Fibroblast of the aortic adventitia (primary cell): ENCODE data around the gene POLR2L. TPM values are rescaled to one million over a fixed set of nuclear protein-coding genes. Genes with fewer than 3 reads are reported as not detected.

ENCODE experiments used
- DNase-seq: peaks from one replicate; pipeline ENCODE4 v3.0.0-alpha.2; 2010; ENCODE audit warnings: low read depth
- H3K4me3 ChIP-seq: 2 replicates; pipeline ENCODE4 v1.5.1; 2011; ENCODE audit warnings: low read depth, mild to moderate bottlenecking, control low read depth, low read length, moderate library complexity
- CTCF ChIP-seq: IDR thresholded peaks from 2 replicates; pipeline ENCODE4 v1.5.1; 2011; ENCODE audit warnings: mild to moderate bottlenecking, low read length, control low read depth, inconsistent platforms; ENCODE audit not compliant: insufficient read depth
- total RNA-seq: library from RNA; depleted of rRNA; stranded (reverse); fragments of >200 nt; gene quantifications from 2 replicates; pipeline ENCODE4 v1.2.3, GENCODE V29; 2012; ENCODE audit warnings: low replicate concordance

The POLR2L gene
- total RNA-seq, 1 donor, result 135 TPM

GRCh38 chr11:869399-870126, 27.2 kb upstream of the POLR2L start:
- no peak for DNase-seq
- no peak for TF ChIP-seq CTCF
- H3K4me3 ChIP-seq, result no peak overlapping the region

DNA sequence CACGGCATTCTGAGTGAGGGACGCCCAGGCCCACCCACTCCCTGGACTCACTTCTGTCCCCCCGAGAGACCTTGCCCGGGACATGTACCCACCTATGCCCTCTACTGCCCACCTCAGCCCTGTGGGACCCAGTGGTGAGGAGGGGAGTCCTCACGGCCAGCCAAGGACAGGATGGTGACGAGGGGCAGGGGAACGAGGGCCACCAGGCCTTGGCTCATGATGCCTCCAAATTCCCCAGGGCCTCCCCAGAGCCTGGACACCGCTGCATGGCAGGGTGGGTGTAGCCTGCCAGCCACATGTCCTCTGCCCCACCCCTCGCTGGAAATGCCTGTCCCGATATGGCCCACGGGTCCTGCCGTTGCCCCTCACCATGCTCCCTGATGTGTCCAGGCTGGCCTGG, 26.5 kb upstream of the POLR2L start:
- TF ChIP-seq CTCF, result no peak
- DNase-seq, result no peak
- H3K4me3 ChIP-seq, result no peak overlapping the region

- DNase-seq, result no peak
- H3K4me3 ChIP-seq, result no peak overlapping the region
- TF ChIP-seq CTCF, result no peak
Measured at GRCh38 chr11:868394-868793, 26.1 kb upstream of the POLR2L start.

- TF ChIP-seq CTCF, result no peak
- no peak for DNase-seq
- no peak overlapping the region for H3K4me3 ChIP-seq
Measured at GRCh38 chr11:867856-868358, 25.6 kb upstream of the POLR2L start.

- DNase-seq, result no peak
- TF ChIP-seq CTCF, result no peak
- H3K4me3 ChIP-seq, result no peak overlapping the region
Measured at GRCh38 chr11:866481-866880, 24.2 kb upstream of the POLR2L start.

- DNase-seq, result no peak
- no peak for TF ChIP-seq CTCF
- no peak overlapping the region for H3K4me3 ChIP-seq
Measured at GRCh38 chr11:865462-866430, 23.4 kb upstream of the POLR2L start.
